HCT116 (cell line): ENCODE measurements around the gene RPL15. TPM values are rescaled to one million over a fixed set of nuclear protein-coding genes. Genes with fewer than 3 reads are reported as not detected.

Experiments
- ATAC-seq: fragments of 200-7000 bp; cut with Tn5 transposase; 2 replicates; pipeline ENCODE4 v1.9.1; 2020; ENCODE audit warnings: mild to moderate bottlenecking, moderate library complexity
- BruUV-seq: library from RNA; stranded (reverse); fragments of 400-500 nt; replicated peaks from 2 replicates; lab custom pipeline; 2021; lab: Mats Ljungman, UMichigan
- CTCF ChIA-PET: fragments of 300-600 bp; sonication (Branson Sonifier 250); formaldehyde crosslinking; loops from one replicate; lab custom pipeline; 2021; ENCODE audit warnings: antibody characterized with exemption; lab: Charles Lee
- POLR2A ChIA-PET: fragments of 300-600, 350-600 bp; sonication (Branson Sonifier 250); formaldehyde crosslinking; loops from one replicate; lab custom pipeline; 2021; ENCODE audit warnings: antibody characterized with exemption; lab: Charles Lee
- RAD21 ChIA-PET, 2 experiments: fragments of 300-600 bp; sonication (Branson Sonifier 250); formaldehyde crosslinking; loops; one replicate each; lab custom pipeline; 2023; ENCODE audit warnings: low total read pairs in 2 of 2; ENCODE audit not compliant: uncharacterized antibody in 2 of 2, unreplicated experiment in 2 of 2, low non-redundant PET in 1 of 2; lab: Charles Lee
- DNase-seq: peaks from one replicate; pipeline ENCODE4 v3.0.0-alpha.2; 2010; ENCODE audit warnings: low read depth, low spot score
- H2AFZ ChIP-seq: fragments of 200-600 bp; shearing (Covaris generic), sonication (generic); 2 replicates; pipeline ENCODE4 v1.6.1; 2017; ENCODE audit warnings: low read depth, mixed run types, mixed read lengths, antibody characterized with exemption, low read length; ENCODE audit not compliant: poor library complexity, severe bottlenecking
- H3K27ac ChIP-seq: 2 replicates; pipeline ENCODE4 v1.5.1; 2012; ENCODE audit warnings: low read depth, low read length
- H3K27me3 ChIP-seq: fragments of 200-600 bp; sonication (generic); 2 replicates; pipeline ENCODE4 v1.6.1; 2016; ENCODE audit warnings: mixed run types, low read length, mixed read lengths; ENCODE audit not compliant: insufficient read depth
- H3K36me3 ChIP-seq, 2 experiments: fragments of 200-500 bp in 1 of 2; fragments of 200-600 bp in 1 of 2; sonication (Bioruptor generic) in 1 of 2; sonication (generic) in 1 of 2; 2 replicates each; pipeline versions ENCODE4 v1.5.1 to v1.6.1; 2014 to 2016; ENCODE audit warnings: low read length in 2 of 2, inconsistent platforms in 1 of 2, mixed read lengths in 1 of 2, mixed run types in 1 of 2; ENCODE audit not compliant: insufficient read depth in 2 of 2, control insufficient read depth in 1 of 2
- H3K4me1 ChIP-seq, 2 experiments: fragments of 200-600 bp in 1 of 2; sonication (generic) in 1 of 2; 2 replicates each; pipeline versions ENCODE4 v1.5.1 to v1.6.1; 2012 to 2017; ENCODE audit warnings: low read length in 2 of 2, inconsistent platforms in 1 of 2, mild to moderate bottlenecking in 1 of 2, mixed read lengths in 1 of 2, mixed run types in 1 of 2, moderate library complexity in 1 of 2; ENCODE audit not compliant: insufficient read depth in 2 of 2, control insufficient read depth in 1 of 2
- H3K4me2 ChIP-seq: fragments of 200-600 bp; sonication (generic); 2 replicates; pipeline ENCODE4 v1.6.1; 2017; ENCODE audit warnings: mixed run types, low read length, mixed read lengths
- H3K4me3 ChIP-seq, 2 experiments: fragments of 200-600 bp in 1 of 2; sonication (generic) in 1 of 2; replicated peaks in 1 of 2; 2 replicates each; pipeline ENCODE4 v1.5.1; 2011 to 2016; ENCODE audit warnings: low read length in 2 of 2, control low read depth in 1 of 2, low read depth in 1 of 2, mild to moderate bottlenecking in 1 of 2, mixed read lengths in 1 of 2, mixed run types in 1 of 2
- H3K79me2 ChIP-seq: fragments of 200-600 bp; sonication (generic); 2 replicates; pipeline ENCODE4 v1.6.1; 2017; ENCODE audit warnings: mild to moderate bottlenecking, mixed run types, low read length, moderate library complexity, mixed read lengths; ENCODE audit not compliant: insufficient read depth
- H3K9ac ChIP-seq: fragments of 200-600 bp; sonication (generic); 2 replicates; pipeline ENCODE4 v1.6.1; 2016; ENCODE audit warnings: low read length, mixed read lengths
- H3K9me2 ChIP-seq: fragments of 200-600 bp; sonication (generic), shearing (Covaris generic); 2 replicates; pipeline ENCODE4 v1.6.1; 2017; ENCODE audit warnings: mixed run types, mild to moderate bottlenecking, moderate library complexity; ENCODE audit not compliant: insufficient read depth
- H3K9me3 ChIP-seq, 2 experiments: fragments of 200-500 bp in 1 of 2; fragments of 200-600 bp in 1 of 2; sonication (Bioruptor generic) in 1 of 2; sonication (generic) in 1 of 2; 2 replicates each; pipeline ENCODE4 v1.6.1; 2014 to 2017; ENCODE audit warnings: low read length in 2 of 2, mixed read lengths in 2 of 2, inconsistent platforms in 1 of 2, low read depth in 1 of 2, mild to moderate bottlenecking in 1 of 2, mixed run types in 1 of 2, moderate library complexity in 1 of 2; ENCODE audit not compliant: control insufficient read depth in 1 of 2, insufficient read depth in 1 of 2
- H4K20me1 ChIP-seq: fragments of 200-600 bp; sonication (generic), shearing (Covaris generic); 2 replicates; pipeline ENCODE4 v1.6.1; 2017; ENCODE audit warnings: mixed run types, mild to moderate bottlenecking, moderate library complexity; ENCODE audit not compliant: insufficient read depth
- CBX3 ChIP-seq: IDR thresholded peaks from 2 replicates; pipeline ENCODE4 v1.6.1; 2012; ENCODE audit warnings: low read depth
- EZH2phosphoT487 ChIP-seq: fragments of 200-600 bp; IDR thresholded peaks from 2 replicates; pipeline ENCODE4 v1.6.1; 2018; ENCODE audit warnings: antibody characterized with exemption, borderline replicate concordance
- FOSL1 ChIP-seq: IDR thresholded peaks from 2 replicates; pipeline ENCODE4 v1.6.1; 2012; ENCODE audit warnings: low read depth
- POLR2A ChIP-seq: IDR thresholded peaks from 2 replicates; pipeline ENCODE4 v1.7.0; 2011; ENCODE audit warnings: borderline replicate concordance; ENCODE audit not compliant: insufficient read depth, insufficient read length; ENCODE audit errors: extremely low read depth
- POLR2AphosphoS5 ChIP-seq: IDR thresholded peaks from 2 replicates; pipeline ENCODE4 v1.6.1; 2011; ENCODE audit warnings: mild to moderate bottlenecking, low read depth, low read length, moderate library complexity
- RAD21 ChIP-seq: IDR thresholded peaks from 2 replicates; pipeline ENCODE4 v1.6.1; 2012; ENCODE audit warnings: low read depth, mild to moderate bottlenecking
- TCF7L2 ChIP-seq: IDR thresholded peaks from 2 replicates; pipeline ENCODE4 v1.7.0; 2011; ENCODE audit warnings: borderline replicate concordance, inconsistent platforms; ENCODE audit not compliant: insufficient read depth, insufficient read length; ENCODE audit errors: extremely low read depth
- intact Hi-C: fragments of 100-400 bp; cut with micrococcal nuclease; formaldehyde crosslinking; loops from 2 replicates; pipeline ENCODE4 v1.10.0; 2022
- total RNA-seq: library from RNA; stranded (reverse); gene quantifications from one replicate; pipeline ENCODE4 v1.2.1, GENCODE V29; 2021; ENCODE audit not compliant: unreplicated experiment
- TF ChIP-seq, protein P1 (sequence below): IDR thresholded peaks from 2 replicates; pipeline ENCODE4 v1.6.1; 2012
- TF ChIP-seq, protein P2 (sequence below), 3 experiments: fragments of 200-600 bp in 1 of 3; sonication (generic) in 1 of 3; IDR thresholded peaks in 2 of 3; conservative IDR thresholded peaks in 1 of 3; 2 replicates each; pipeline ENCODE4 v1.5.1; 2012 to 2017; ENCODE audit warnings: low read depth in 2 of 3, low read length in 2 of 3, antibody characterized with exemption in 1 of 3, borderline replicate concordance in 1 of 3, control low read depth in 1 of 3, mild to moderate bottlenecking in 1 of 3, mixed read lengths in 1 of 3, mixed run types in 1 of 3, moderate library complexity in 1 of 3; ENCODE audit not compliant: insufficient read depth in 1 of 3
- TF ChIP-seq, protein P3 (sequence below): IDR thresholded peaks from 2 replicates; pipeline ENCODE4 v1.6.1; 2011; ENCODE audit warnings: mild to moderate bottlenecking, low read length, moderate library complexity; ENCODE audit not compliant: insufficient replicate concordance; ENCODE audit errors: extremely low read depth

RPL15 gene
- total RNA-seq, 1 experiment from 2014 or later = 2,177 TPM

DNA sequence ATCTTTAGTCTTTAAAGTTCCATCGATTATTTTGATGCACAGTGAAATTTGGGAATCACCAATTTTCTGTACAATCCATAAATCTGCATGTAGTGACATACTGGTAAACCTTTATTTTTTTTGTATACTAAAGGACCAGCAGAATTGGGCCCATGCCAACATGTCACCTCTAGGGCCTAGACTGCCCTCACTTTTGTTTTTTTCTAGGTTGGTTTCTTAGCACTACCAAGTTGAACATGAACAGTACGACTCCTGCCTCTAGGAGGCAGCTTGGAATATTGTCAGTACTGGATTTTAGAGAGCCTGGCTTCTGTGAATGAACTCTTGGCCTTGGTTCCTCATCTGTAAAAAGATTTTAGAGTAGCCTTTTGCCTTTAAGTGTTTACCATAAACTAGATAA lies 32.5 kb upstream of the RPL15 start:
- H3K4me1 ChIP-seq = peaks cover 0 to 5% of the 10 kb centered on the region in 2 experiments; a peak in 3 of 4 replicates
- peaks cover 34% of the 10 kb centered on the region for H3K79me2 ChIP-seq
- no peaks in the 10 kb centered on the region for H3K9me2 ChIP-seq
- ChIA-PET RAD21 (no interaction called here), POLR2A (interaction anchor here (1.2 kb wide), 1 partner anchor 32 kb away, joined by 3 read pairs; the partner anchor contains the start of genes NKIRAS1 and RPL15), CTCF (interaction anchor here (1.4 kb wide), 1 partner anchor 50 kb away, joined by 4 read pairs; no protein-coding TSS in a partner anchor)
- BruUV-seq = no TSS peak
- no peaks in the 10 kb centered on the region for H3K9me3 ChIP-seq
- no peak overlapping the region for H3K9ac ChIP-seq
- no peak overlapping the region for H3K4me3 ChIP-seq
- H3K36me3 ChIP-seq = no peaks in the 10 kb centered on the region; a peak in 2 of 4 replicates
- no peak overlapping the region for H2AFZ ChIP-seq
- H3K27me3 ChIP-seq = no peaks in the 10 kb centered on the region
- no peak overlapping the region for H3K4me2 ChIP-seq
- ATAC-seq (peak; percentile 73), DNase-seq (no peak)
- 0 out of 2 replicates have a peak, but pooled peaks have one; percentile 11 for TF ChIP-seq RAD21
- TF ChIP-seq, protein P1, sequence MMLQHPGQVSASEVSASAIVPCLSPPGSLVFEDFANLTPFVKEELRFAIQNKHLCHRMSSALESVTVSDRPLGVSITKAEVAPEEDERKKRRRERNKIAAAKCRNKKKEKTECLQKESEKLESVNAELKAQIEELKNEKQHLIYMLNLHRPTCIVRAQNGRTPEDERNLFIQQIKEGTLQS = no peak
- TF ChIP-seq, protein P2, sequence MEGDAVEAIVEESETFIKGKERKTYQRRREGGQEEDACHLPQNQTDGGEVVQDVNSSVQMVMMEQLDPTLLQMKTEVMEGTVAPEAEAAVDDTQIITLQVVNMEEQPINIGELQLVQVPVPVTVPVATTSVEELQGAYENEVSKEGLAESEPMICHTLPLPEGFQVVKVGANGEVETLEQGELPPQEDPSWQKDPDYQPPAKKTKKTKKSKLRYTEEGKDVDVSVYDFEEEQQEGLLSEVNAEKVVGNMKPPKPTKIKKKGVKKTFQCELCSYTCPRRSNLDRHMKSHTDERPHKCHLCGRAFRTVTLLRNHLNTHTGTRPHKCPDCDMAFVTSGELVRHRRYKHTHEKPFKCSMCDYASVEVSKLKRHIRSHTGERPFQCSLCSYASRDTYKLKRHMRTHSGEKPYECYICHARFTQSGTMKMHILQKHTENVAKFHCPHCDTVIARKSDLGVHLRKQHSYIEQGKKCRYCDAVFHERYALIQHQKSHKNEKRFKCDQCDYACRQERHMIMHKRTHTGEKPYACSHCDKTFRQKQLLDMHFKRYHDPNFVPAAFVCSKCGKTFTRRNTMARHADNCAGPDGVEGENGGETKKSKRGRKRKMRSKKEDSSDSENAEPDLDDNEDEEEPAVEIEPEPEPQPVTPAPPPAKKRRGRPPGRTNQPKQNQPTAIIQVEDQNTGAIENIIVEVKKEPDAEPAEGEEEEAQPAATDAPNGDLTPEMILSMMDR (IDR thresholded peaks at IDR 0.05 in 2 of 3, conservative IDR thresholded peaks at IDR 0.05 in 1 of 3; ENCODE audit: borderline replicate concordance in 1 of 3, insufficient read depth in 1 of 3, low read depth in 2 of 3, low read length in 2 of 3) = peak; percentile 3 to 49 (median 31); a peak in 3 of 6 replicates
- H4K20me1 ChIP-seq = no peaks in the 10 kb centered on the region
- H3K27ac ChIP-seq = no peak overlapping the region
- intact Hi-C loops = no loop called here

DNA sequence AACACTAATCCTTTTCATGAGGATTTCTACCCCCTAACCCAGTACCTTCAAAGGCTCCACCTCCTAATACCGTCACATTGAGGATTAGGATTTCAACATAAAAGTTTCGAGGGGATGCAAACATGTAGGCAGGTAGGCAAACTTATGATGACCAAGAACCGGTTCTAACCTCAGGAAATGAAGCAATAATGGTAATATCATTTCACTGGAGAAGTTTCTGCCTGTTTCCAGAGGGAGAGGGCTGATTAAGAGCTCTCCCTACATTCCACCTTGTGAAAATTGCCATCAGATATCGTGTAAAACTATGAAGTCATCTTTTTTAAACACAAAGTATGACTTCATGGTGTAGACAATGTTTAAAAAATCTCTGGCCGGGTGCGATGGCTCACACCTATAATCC lies 31.7 kb upstream of the RPL15 start:
- ATAC-seq (no peak), DNase-seq (no peak)
- Histone ChIP-seq H3K27ac (no peak overlapping the region), H3K9me3 (no peaks in the 10 kb centered on the region), H3K36me3 (peaks cover 0 to under 1% of the 10 kb centered on the region in 2 experiments; a peak in 2 of 4 replicates), H3K27me3 (no peaks in the 10 kb centered on the region), H3K79me2 (peaks cover 38% of the 10 kb centered on the region), H3K4me1 (peaks cover 0 to 6% of the 10 kb centered on the region in 2 experiments; a peak in 3 of 4 replicates), H3K4me2 (no peak overlapping the region), H3K4me3 (no peak overlapping the region), H3K9ac (no peak overlapping the region), H4K20me1 (no peaks in the 10 kb centered on the region), H2AFZ (no peak overlapping the region), H3K9me2 (no peaks in the 10 kb centered on the region)
- ChIA-PET RAD21 (no interaction called here), CTCF (interaction anchor here (1.4 kb wide), 1 partner anchor 51 kb away, joined by 4 read pairs; no protein-coding TSS in a partner anchor), POLR2A (interaction anchor here (1.2 kb wide), 1 partner anchor 32 kb away, joined by 3 read pairs; the partner anchor contains the start of genes NKIRAS1 and RPL15)
- BruUV-seq = no TSS peak
- TF ChIP-seq CBX3 (no peak), POLR2AphosphoS5 (no peak), TCF7L2 (no peak), EZH2phosphoT487 (no peak), FOSL1 (no peak), POLR2A (no peak)
- TF ChIP-seq, protein P3, sequence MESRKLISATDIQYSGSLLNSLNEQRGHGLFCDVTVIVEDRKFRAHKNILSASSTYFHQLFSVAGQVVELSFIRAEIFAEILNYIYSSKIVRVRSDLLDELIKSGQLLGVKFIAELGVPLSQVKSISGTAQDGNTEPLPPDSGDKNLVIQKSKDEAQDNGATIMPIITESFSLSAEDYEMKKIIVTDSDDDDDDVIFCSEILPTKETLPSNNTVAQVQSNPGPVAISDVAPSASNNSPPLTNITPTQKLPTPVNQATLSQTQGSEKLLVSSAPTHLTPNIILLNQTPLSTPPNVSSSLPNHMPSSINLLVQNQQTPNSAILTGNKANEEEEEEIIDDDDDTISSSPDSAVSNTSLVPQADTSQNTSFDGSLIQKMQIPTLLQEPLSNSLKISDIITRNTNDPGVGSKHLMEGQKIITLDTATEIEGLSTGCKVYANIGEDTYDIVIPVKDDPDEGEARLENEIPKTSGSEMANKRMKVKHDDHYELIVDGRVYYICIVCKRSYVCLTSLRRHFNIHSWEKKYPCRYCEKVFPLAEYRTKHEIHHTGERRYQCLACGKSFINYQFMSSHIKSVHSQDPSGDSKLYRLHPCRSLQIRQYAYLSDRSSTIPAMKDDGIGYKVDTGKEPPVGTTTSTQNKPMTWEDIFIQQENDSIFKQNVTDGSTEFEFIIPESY = no peak
- TF ChIP-seq, protein P2 (IDR thresholded peaks at IDR 0.05 in 2 of 3, conservative IDR thresholded peaks at IDR 0.05 in 1 of 3; ENCODE audit: borderline replicate concordance in 1 of 3, insufficient read depth in 1 of 3, low read depth in 2 of 3, low read length in 2 of 3) = no peak
- intact Hi-C loops = loop anchor here (5.0 kb wide), 1 partner anchor 797 kb away; no protein-coding TSS in a partner anchor
